GM20000 (cell line): Measurements from ENCODE around the gene S100A5.
"Not testable (repeated sequence)": the region's sequence is repeated elsewhere in the genome, so short reads cannot be mapped to it uniquely, and the experiment has no call there.

ENCODE experiments used
- DNase-seq: peaks from one replicate; pipeline ENCODE4 v3.0.0; 2012; ENCODE audit warnings: low spot score
- CTCF ChIP-seq: IDR thresholded peaks from 2 replicates; pipeline ENCODE4 v1.5.1; 2012; ENCODE audit warnings: mild to moderate bottlenecking, control low read depth; ENCODE audit errors: extremely low read depth, missing control alignments

Gene S100A5

GRCh38 chr1:153520818-153521476 lies 19.8 kb downstream of the S100A5 start:
- no peak for TF ChIP-seq CTCF
- DNase-seq, result no peak

- DNase-seq, result not testable (repeated sequence)
Measured at GRCh38 chr1:153520137-153520691, 20.5 kb downstream of the S100A5 start.

- no peak for DNase-seq
- TF ChIP-seq CTCF, result no peak
Measured at GRCh38 chr1:153519242-153519641, 21.5 kb downstream of the S100A5 start.

GRCh38 chr1:153515504-153516394 lies 25.0 kb downstream of the S100A5 start:
- no peak for DNase-seq

GRCh38 chr1:153513666-153514065 lies 27.1 kb downstream of the S100A5 start:
- DNase-seq, result no peak
- no peak for TF ChIP-seq CTCF

More at GRCh38 chr1:153515504-153516394, 25.0 kb downstream of the S100A5 start:
- TF ChIP-seq CTCF, result no peak

GRCh38 chr1:153513023-153513422 lies 27.7 kb downstream of the S100A5 start:
- DNase-seq, result no peak
- no peak for TF ChIP-seq CTCF

GRCh38 chr1:153510984-153511410 lies 29.7 kb downstream of the S100A5 start:
- TF ChIP-seq CTCF, result peak; percentile 85
- DNase-seq, result peak; percentile 86
